Embryonic facial prominence (tissue), 1 donor: Measurements from ENCODE around the gene NPL.

ENCODE experiments used
- DNase-seq: peaks from one replicate; pipeline ENCODE4 v3.0.0-alpha.2; 2016; ENCODE audit errors: extremely low spot score

The NPL gene

GRCh38 chr1:182816863-182817262 is 27.3 kb downstream of the NPL start:
- DNase-seq, result no peak

DNA sequence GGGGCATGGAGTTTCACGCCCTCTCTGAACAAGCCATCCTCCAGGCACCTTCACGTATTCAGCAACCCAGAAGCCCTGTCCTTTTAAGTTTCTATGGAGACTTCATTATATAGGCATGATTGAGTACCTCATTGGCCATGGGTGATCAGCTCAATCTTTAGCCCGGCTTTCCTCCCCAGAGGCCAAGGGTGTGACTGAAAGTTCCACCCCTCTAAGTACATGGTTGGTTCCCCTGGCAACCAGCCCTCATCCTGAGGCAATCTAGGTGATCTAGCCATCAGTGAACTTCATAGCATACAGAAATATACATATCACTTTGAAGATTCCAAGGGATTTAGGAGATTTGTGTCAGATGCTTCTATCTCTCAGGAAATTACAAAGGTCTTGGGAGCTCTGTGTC is 28.2 kb downstream of the NPL start:
- no peak for DNase-seq

DNA sequence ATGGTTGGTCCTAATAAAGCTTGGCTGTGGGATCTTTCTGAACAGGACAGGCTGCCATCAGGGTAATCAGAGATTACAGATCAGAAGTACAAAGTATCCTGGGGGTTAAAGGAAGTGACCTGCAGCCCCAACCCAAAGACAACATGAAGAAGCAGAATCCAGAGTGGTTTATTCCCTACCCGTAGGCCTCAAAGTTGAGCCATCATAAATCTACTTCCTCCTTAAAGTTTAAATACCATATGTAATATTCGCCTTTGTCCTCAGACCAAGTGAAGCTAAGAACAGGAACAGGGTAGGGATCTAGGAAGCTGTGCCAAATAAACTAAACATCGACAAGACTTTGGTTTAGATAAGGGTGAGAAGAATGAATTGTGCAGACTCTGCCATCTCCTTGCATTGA is 33.6 kb downstream of the NPL start:
- no peak for DNase-seq

DNA sequence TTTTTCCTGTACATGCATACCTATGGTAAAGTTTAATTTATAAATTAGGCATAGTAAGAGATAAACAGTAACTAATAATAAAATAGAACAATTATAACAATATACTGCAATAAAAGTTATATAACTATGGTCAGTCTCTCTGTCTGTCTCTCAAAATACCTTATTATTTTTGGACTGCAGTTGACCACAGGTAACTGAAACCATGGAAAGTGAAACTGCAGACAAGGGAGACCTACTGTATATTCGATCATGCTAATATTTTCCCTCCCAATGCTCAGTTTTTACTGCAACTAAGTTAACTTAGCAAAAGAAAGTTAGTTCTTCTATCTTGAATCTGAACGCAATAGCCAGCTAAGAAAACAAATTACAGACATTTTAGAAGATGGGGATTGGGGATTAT is 37.3 kb downstream of the NPL start:
- no peak for DNase-seq

GRCh38 chr1:182829285-182829932 is 39.8 kb downstream of the NPL start:
- DNase-seq, result no peak

DNA sequence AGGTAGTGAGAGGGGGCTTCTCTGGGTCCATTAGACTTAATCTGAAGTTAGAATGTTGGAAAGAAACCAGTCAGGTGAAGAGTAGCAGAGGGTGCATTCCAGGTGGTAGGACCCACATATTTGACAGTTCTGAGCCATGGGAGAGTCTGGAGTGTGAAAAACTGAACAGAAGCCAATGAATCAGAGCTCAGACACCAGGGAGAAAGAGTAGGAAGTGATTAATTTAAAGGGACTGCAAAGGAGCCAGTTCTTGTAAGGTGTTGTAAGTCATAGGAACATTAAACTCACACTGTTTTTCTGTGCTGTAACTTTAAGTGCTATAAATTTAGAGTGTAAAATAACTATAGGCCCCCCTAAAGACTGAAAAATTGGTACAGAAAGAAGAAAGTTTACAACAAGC is 43.7 kb downstream of the NPL start:
- DNase-seq, result no peak

DNA sequence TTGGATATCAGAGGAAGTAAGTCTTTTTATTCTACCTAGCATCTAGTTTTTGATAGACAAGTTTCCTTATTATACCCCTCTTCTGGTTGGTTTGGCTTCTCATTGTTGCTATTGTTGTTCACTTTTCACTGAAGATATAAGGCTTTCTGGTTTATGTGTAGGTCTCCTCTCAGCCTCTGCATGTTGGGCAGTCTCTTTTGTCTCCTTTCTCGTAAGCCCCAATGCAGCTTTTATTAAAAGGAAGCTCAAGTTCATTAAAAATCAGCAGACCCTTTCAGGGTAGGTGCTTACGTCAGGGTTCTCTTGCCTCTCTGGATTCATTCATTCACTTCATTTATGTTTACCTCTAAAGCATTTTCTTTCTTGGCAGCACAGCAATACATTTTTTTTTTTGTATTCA is 44.8 kb downstream of the NPL start:
- no peak for DNase-seq

DNA sequence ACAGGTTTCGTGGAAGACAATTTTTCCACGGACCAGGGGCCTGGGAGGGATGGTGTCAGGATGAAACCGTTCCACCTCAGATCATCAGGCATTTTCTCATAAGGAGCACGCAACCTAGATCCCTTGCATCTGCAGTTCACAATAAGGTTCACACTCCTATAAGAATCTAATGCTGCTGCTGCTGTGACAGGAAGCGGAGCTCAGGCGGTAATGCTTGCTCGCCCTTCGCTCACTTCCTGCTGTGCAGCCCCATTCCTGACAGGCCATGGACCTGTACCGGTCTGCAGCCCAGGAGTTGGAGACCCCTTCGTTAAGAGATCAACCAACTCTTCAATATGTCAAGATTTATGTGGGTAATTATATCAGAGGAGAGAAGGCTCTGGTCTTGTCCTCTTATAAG is 46.2 kb downstream of the NPL start:
- no peak for DNase-seq

DNA sequence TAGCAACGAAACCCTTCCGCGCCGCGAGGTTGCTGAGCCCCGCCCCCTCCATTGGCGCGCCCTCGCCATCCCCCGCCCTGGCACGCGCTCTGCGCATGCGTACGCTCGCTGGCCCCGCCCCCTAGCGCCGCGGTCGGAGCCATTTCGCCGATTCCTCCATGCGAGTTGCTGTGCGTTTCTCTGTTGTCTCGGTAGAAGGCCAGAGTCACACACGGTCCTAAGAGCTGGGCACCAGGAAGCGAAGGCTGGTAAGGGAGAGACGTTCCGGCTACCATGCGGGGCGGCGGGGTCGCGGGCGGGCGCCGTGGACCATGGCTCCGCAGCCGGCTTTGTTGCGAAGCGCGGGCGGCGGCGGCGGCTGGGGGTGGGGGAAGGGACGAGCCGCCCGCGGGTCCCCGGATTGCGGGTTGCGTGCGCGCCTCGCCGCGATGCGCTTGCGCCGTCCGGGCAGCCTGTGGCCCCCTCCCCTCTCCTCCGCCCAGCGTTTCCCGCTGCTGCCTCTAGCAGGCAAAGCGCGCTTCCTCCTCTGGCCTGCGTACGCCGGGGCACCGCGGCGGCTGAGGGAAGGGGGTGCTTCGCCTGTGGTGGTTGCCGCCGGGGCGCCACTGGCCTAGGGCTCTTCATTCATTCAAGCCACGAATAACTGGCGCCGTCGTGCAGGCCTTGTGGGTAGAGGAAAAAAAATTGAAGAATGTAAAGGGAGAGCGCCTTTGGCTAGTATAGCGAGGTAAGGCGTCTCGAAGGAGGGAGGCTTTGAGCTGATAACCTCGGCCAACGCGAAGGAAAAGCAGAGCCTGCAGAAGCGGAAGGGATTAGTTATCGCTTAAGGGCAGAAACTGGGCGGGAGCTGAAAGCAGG is 49.9 kb downstream of the NPL start, which contains the start of gene DHX9:
Gene DHX9, plus strand, starts transcription at position 139 of the 858 bp plus-strand sequence. CDS start 3,220 bp downstream, outside the sequence.
- peak; percentile 89 for DNase-seq

GRCh38 chr1:182841368-182841988 is 51.9 kb downstream of the NPL start:
- no peak for DNase-seq

DNA sequence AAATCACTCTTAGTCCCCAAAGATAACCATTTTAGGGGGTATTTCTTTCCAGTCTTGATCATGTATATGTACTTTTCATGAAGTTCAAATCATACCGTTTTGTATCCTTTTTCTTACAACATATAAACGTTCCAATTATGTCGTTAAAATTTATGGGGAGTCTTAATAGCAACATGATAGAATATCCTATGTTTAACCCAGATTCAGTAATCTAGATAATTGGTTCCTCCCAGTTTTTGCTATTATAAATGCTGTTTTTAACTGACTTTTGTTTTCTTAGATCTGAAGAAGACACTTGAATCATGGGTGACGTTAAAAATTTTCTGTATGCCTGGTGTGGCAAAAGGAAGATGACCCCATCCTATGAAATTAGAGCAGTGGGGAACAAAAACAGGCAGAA is 52.7 kb downstream of the NPL start:
- no peak for DNase-seq

- no peak for DNase-seq
Measured at GRCh38 chr1:182845379-182845778, 55.8 kb downstream of the NPL start.

DNA sequence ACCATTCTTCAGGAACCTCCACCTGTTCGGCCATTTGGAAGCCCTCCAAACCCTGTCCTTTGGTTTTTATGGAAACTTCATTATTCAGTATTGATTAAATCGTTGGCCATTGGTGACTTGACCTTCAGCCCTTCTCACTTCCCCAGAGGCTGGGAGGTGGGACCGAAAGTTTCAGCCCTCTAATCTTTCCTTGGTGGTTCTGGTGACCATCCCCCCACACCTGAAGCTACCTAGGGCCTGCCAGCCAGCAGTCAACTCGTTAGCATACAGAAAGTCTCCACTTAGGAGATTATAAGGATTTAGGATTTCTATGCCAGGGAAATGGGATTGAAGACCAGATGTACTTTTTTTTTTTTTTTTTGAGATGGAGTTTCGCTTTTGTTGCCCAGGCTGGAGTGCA is 56.3 kb downstream of the NPL start:
- no peak for DNase-seq

DNA sequence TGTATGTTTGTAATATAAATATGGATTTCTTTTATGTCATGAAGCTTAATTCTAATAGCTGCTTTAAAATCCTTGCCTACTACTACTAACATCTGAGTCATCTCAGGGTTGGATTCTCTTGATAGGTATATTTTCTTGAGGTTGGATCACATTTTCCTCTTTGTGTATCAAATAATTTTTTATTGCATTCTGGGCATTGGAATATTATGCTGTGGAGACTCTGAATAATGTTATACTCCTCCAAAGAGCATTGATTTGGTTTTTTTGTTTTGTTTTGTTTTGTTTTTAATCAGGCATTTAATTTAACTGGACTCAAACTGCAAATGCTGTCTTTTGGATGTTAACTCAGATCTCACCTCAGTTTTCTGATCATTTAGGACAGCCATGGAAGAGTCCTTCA is 57.5 kb downstream of the NPL start:
- DNase-seq, result no peak

- no peak for DNase-seq
Measured at GRCh38 chr1:182848736-182849135, 59.2 kb downstream of the NPL start.

- no peak for DNase-seq
Measured at GRCh38 chr1:182850319-182850718, 60.7 kb downstream of the NPL start.

DNA sequence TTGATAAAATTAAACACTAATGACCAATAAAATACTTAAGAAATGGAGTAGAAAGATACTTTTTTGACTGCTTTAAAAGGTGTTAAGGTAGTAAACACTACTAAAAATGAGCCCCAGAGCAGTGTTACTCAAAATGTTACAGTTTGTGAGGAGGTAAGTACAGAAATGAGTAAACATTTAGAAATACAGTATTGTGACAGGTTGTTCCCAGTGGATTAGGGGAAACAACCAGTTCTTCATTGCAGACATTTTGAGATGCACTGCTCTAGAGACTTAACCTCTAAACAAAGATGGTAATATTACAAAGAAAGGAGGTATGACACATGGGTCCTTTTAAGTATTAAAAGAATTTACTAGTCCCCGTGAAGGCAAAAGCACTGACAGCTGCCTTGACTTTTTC is 62.3 kb downstream of the NPL start:
- DNase-seq, result no peak

- DNase-seq, result no peak
Measured at GRCh38 chr1:182855911-182856310, 66.3 kb downstream of the NPL start.

- DNase-seq, result no peak
Measured at GRCh38 chr1:182857212-182857611, 67.6 kb downstream of the NPL start.

DNA sequence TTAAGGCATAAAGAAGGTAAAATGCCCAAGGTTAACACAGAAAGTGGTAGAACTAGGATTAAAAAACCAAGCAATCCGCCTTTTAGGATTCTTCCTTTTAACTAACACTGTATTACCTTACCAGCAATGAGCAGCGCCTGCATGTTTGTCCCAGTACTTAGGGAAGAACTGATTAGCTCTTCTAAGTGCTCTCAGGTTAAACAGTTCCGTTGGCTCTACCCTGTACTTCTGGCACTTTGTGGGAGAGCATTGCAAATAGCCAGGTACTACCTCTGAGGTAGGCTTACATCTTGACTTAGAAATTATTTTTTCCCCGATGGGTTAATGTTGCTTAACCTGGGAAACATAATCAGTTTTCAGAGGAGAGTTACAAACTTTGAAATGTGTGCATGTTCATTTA is 71.1 kb downstream of the NPL start:
- DNase-seq, result no peak

DNA sequence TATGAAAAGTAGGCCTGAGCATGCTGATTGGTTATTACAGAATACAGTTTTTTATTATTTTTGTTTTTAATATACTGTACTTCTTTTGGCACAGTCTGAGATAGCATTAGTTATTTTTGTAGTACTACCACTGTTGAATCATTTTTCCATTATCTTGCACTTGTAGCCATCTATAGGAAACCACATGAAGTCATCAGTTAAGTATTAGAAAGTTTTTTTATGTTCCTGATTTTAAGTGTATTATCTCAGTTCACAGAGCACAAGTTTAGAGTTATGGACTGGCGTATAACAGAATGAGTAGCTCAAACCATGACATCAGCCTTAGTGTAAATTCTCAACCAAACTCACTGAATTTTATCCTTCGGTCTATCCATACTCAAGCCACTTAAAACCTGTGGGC is 72.4 kb downstream of the NPL start:
- no peak for DNase-seq

DNA sequence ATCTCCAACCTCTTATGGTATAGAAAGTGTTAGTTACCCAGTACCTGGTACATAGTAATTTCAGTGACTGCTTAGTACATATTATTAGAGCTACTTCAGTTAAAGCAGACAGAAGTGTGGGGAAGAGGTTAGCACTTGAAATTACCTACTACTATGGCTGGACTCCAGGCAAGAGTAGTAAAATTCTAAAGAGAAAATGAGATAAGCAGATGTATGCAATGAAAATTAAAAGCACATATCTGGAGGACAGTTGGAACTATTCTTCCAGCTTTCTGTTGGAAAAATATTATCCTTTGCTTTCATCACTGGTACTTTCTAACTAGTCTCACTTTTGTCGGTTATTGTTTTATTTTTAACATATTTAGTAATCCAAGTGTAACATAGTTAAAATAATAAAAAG is 73.3 kb downstream of the NPL start:
- DNase-seq, result no peak

GRCh38 chr1:182863940-182864339 is 74.4 kb downstream of the NPL start:
- DNase-seq, result no peak
